AG20443 (cell line): Measurements from ENCODE around the gene FAXC.
A peak's percentile ranks its signal among the peaks of the same experiment; 100 is the strongest.
"Not testable (repeated sequence)": the region's sequence is repeated elsewhere in the genome, so short reads cannot be mapped to it uniquely, and the experiment has no call there.

ENCODE experiments used
- DNase-seq: peaks from one replicate; pipeline ENCODE4 v3.0.0; 2012; ENCODE audit warnings: low spot score, mixed read lengths

The FAXC gene

GRCh38 chr6:99285881-99286280 lies 63.6 kb downstream of the FAXC start:
- no peak for DNase-seq

DNA sequence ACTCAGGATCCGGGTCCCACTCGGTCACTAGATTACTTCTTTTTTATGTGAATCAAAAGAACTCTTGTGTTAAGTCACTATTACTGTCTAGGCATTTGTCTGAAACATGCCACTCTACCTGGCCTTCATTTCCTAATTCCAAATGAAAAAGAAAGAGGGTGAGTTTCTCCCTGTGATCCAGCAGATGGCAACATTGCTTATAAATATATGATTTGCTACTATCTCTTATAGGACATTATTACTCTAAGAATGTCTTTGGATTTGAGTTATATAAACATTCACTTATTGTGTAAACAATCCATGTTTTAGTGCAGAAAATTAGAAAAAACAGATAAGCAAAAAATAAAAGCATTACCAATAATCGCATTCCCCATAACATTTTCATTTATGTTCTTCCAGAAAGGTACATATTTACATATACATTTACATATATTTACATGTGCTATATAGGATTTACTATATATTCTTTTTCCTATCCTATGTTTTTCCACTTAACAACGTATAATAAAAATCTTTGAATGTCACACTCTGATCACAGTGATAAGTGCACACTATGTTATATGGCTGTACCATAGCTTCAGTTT lies 66.9 kb downstream of the FAXC start:
- peak; percentile 34 for DNase-seq

DNA sequence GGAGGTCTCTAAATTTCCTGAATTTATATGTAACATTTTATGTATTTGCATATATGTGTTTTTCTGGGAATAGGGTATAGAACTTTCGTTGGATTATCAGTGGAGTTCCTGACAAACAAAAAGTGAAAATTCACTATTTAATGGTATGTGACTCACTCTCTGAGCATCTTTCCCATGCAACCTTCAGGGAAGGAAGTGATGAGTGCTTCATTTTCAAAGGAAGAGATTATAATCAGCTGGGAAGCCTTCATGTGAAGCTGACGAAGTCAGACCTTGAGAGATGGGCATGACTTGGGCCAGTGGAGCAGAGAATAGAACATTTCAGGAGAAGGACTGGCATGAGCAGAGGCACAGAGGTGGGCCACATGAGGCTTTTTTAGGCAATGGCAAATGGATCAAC lies 72.7 kb downstream of the FAXC start:
- no peak for DNase-seq

GRCh38 chr6:99270826-99271225 lies 78.6 kb downstream of the FAXC start:
- no peak for DNase-seq

- no peak for DNase-seq
Observed at GRCh38 chr6:99270030-99270429, 79.4 kb downstream of the FAXC start.

- no peak for DNase-seq
Observed at GRCh38 chr6:99269207-99269606, 80.3 kb downstream of the FAXC start.

GRCh38 chr6:99266996-99267395 lies 82.5 kb downstream of the FAXC start:
- DNase-seq, result not testable (repeated sequence)

DNA sequence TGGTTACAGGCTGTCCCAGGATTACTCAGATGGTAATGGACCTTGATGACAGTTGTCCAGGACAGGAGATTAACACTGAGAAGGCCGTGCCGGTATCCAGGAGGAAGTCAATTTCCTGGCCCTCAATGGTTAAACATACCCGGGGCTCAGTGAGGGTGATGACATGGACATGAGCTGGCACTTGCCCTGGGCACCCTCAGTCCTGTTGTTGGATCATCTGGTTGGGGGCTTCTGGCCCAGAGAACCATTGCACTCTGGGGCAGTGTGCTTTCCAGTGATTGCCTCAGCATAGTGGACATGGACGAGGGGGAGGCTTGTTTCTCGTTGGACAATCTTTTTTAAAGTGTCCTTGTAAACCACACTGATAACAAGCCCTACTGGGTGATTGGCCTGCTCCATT lies 84.0 kb downstream of the FAXC start:
- DNase-seq, result not testable (repeated sequence)

- DNase-seq, result no peak
Observed at GRCh38 chr6:99254616-99255550, 94.6 kb downstream of the FAXC start.

- DNase-seq, result no peak
Observed at GRCh38 chr6:99253271-99253670, 96.2 kb downstream of the FAXC start.

DNA sequence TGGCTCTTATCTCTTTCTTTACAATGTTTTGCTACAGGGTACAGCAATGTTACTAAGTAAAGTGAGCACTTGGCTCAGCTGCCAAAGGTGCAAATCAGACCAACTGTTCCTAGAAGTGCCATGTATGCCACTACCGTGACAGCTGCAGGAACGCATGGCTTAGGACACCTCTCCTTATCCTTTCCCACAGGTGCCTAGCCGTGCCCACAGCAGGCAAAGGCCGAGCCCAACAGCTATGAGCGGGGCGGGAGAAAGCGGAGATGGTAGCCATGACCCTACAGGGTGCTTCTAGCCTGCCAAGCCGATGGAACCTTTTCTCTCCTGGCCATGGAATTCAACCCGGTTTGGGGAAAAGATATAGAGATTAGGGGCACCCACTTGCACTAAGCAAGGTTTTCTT lies 97.1 kb downstream of the FAXC start:
- no peak for DNase-seq

DNA sequence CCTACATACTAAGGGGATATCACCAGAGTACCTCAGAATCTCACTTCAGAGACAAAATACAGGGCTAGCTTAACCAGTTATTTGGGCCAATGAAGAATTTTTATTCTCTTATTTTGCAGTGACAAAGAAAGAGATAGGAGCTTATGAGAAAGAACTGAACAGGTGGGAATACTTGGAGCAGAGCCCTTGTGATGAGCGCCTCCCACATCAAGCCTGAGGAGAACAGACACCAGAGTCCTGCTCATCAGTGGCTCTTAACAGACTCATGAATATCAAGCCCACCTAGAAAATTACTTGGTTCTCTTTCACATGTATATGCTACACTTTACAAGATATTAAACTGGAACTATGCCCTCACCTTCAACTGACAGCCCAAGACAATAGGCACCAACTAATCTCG lies 99.0 kb downstream of the FAXC start:
- DNase-seq, result no peak

- no peak for DNase-seq
Observed at GRCh38 chr6:99246602-99247001, 102.9 kb downstream of the FAXC start.

DNA sequence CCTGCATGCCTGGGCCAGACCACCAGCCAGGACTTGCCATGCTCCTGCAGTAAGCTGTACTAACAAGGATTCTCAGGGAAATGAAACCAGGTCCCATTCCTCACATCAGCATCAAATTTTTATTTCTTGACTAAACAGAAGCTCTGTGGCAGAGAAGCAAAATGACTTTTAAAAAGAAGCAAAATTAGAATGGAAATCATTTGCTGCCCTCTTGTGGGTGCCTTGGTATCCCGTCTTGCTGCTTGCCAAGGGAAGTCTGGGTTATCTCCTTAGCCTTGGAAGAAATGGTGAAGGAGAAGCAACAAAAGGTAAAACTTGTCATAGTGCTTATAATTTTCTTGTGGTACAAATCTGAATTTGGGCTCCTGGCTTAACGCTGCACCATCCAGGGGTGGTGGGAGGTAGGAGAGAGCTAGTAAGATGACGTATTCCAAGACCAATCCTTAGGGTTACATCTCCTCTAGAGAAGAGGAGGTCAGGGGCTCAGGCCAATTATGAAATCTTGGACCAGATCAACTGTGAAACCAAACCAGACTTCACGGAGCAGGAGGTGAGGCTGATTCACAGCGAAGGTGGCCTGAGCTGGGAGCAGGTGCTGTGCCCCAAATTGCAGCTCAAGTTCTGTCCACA lies 107.5 kb downstream of the FAXC start:
- DNase-seq, result peak; percentile 35

DNA sequence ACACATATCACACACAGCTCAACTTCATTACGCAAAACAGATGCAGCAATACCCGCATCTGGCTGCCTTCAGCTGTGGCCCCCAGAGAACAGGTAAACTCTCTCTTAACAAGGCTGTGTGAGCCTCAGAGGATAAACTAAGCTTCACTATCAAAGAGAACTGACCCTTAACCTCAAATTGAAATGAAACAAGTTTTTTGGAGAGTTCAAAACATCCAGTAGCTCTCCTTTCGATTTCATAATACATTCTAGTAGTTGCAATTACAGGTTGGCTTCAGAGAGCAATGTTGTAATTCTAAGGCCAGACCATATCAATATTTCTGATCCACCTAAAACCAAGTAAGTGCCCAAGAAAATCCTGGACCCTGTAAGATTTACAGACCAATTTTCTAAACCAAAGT lies 113.5 kb downstream of the FAXC start:
- no peak for DNase-seq

- no peak for DNase-seq
Observed at GRCh38 chr6:99233219-99233618, 116.3 kb downstream of the FAXC start.

DNA sequence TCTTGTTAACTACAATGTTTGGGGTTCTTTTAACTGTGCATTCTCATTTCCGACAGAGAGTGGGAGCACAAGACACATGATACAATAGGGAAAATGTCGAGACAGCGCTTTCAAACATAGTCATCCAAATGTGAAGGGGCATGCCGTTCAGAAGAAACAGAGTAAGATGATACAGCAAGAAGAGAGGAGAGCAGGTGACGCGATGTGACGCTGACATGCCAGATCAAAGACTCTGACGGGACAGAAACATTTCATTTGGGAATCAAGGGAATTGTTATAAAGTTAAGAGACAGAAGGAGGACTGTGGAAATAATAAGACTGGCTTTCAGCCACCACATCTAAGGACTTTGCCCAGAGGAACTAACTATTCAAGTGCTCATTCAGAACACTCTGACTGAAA lies 117.4 kb downstream of the FAXC start:
- DNase-seq, result no peak

- no peak for DNase-seq
Observed at GRCh38 chr6:99225172-99225571, 124.3 kb downstream of the FAXC start.
